Measurements from ENCODE around the gene CNTROB. TPM values are rescaled to one million over a fixed set of nuclear protein-coding genes. Genes with fewer than 3 reads are reported as not detected.

The CNTROB gene
- total RNA-seq, 1 experiment from 2014 or later: 62.3 TPM

GRCh38 chr17:7961421-7961820, 29.4 kb downstream of the CNTROB start:
- no TSS peak for BruUV-seq (replicated peaks)
- Histone ChIP-seq H3K27ac (no peak overlapping the region), H3K9me3 (ENCODE audit: insufficient read depth, low read depth) (no peaks in the 10 kb centered on the region), H2AFZ (no peak overlapping the region), H3K9me2 (ENCODE audit: insufficient read depth) (no peaks in the 10 kb centered on the region), H3K4me2 (no peak overlapping the region), H3K36me3 (ENCODE audit: low read depth) (no peaks in the 10 kb centered on the region), H3K4me1 (replicated peaks; ENCODE audit: insufficient read depth) (peaks cover 5% of the 10 kb centered on the region; the same call in 1 of the 2 replicates), H3K27me3 (ENCODE audit: insufficient read depth, low read depth) (no peaks in the 10 kb centered on the region), H3K79me2 (ENCODE audit: low read depth) (no peaks in the 10 kb centered on the region), H3F3A (ENCODE audit: insufficient read depth, low read depth) (no peaks in the 10 kb centered on the region), H4K20me1 (ENCODE audit: insufficient read depth) (no peaks in the 10 kb centered on the region), H3K4me3 (no peak overlapping the region)
- CTCF ChIA-PET: no interaction called here
- POLR2A ChIA-PET (ENCODE audit: unreplicated experiment): no interaction called here
- no peak for DNase-seq
- TF ChIP-seq EZH2 (IDR thresholded peaks at IDR 0.05; ENCODE audit: low read depth): no peak
- TF ChIP-seq, protein P1, sequence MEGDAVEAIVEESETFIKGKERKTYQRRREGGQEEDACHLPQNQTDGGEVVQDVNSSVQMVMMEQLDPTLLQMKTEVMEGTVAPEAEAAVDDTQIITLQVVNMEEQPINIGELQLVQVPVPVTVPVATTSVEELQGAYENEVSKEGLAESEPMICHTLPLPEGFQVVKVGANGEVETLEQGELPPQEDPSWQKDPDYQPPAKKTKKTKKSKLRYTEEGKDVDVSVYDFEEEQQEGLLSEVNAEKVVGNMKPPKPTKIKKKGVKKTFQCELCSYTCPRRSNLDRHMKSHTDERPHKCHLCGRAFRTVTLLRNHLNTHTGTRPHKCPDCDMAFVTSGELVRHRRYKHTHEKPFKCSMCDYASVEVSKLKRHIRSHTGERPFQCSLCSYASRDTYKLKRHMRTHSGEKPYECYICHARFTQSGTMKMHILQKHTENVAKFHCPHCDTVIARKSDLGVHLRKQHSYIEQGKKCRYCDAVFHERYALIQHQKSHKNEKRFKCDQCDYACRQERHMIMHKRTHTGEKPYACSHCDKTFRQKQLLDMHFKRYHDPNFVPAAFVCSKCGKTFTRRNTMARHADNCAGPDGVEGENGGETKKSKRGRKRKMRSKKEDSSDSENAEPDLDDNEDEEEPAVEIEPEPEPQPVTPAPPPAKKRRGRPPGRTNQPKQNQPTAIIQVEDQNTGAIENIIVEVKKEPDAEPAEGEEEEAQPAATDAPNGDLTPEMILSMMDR (conservative IDR thresholded peaks at IDR 0.05): no peak
- intact Hi-C loops (cut with micrococcal nuclease; ENCODE audit: unreplicated experiment): no loop called here

GRCh38 chr17:7967751-7968150, 35.7 kb downstream of the CNTROB start:
- BruUV-seq (replicated peaks): no TSS peak
- POLR2A ChIA-PET (ENCODE audit: unreplicated experiment): no interaction called here

DNA sequence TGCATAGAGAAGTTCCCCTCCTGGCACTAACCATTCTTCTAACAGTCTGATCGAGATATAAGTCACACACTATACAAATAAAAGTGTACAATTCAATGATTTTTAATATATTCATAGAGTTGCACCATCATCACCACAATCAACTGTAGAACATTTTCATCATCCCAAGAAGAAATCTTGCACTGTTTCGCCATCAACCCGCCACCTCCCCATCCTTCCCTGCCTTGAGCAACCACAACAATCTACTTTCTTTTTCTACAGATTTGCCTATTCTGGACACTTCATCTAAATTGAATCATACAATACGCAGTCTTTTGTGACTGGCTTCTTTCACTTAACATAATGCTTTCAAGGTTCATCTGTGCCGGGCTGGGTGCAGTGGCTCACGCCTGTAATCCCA, 37.4 kb downstream of the CNTROB start:
- no TSS peak for BruUV-seq (replicated peaks)
- Histone ChIP-seq H3K79me2 (ENCODE audit: low read depth) (no peaks in the 10 kb centered on the region), H3K4me2 (no peak overlapping the region), H3K27me3 (ENCODE audit: insufficient read depth, low read depth) (no peaks in the 10 kb centered on the region), H4K20me1 (ENCODE audit: insufficient read depth) (no peaks in the 10 kb centered on the region), H3K4me3 (no peak overlapping the region), H3F3A (ENCODE audit: insufficient read depth, low read depth) (no peaks in the 10 kb centered on the region), H3K9me2 (ENCODE audit: insufficient read depth) (no peaks in the 10 kb centered on the region), H3K36me3 (ENCODE audit: low read depth) (no peaks in the 10 kb centered on the region), H3K4me1 (replicated peaks; ENCODE audit: insufficient read depth) (no peaks in the 10 kb centered on the region), H2AFZ (no peak overlapping the region), H3K27ac (no peak overlapping the region), H3K9me3 (ENCODE audit: insufficient read depth, low read depth) (no peaks in the 10 kb centered on the region)
- ChIA-PET POLR2A (ENCODE audit: unreplicated experiment) (no interaction called here), CTCF (interaction anchor here (0.6 to 0.7 kb wide), 2 partner anchors 21 to 64 kb away, joined by 6 to 16 read pairs; no protein-coding TSS in a partner anchor)
- DNase-seq: no peak
- intact Hi-C loops (cut with micrococcal nuclease; ENCODE audit: unreplicated experiment): no loop called here
- TF ChIP-seq, protein P1 (conservative IDR thresholded peaks at IDR 0.05): no peak
- no peak for TF ChIP-seq EZH2 (IDR thresholded peaks at IDR 0.05; ENCODE audit: low read depth)

More at GRCh38 chr17:7967751-7968150, 35.7 kb downstream of the CNTROB start:
- CTCF ChIA-PET: no interaction called here
- Histone ChIP-seq H3K4me2 (no peak overlapping the region), H3K4me3 (no peak overlapping the region), H3K4me1 (replicated peaks; ENCODE audit: insufficient read depth) (no peaks in the 10 kb centered on the region), H3F3A (ENCODE audit: insufficient read depth, low read depth) (no peaks in the 10 kb centered on the region), H3K27ac (no peak overlapping the region), H2AFZ (no peak overlapping the region), H3K79me2 (ENCODE audit: low read depth) (no peaks in the 10 kb centered on the region), H3K36me3 (ENCODE audit: low read depth) (no peaks in the 10 kb centered on the region), H3K27me3 (ENCODE audit: insufficient read depth, low read depth) (no peaks in the 10 kb centered on the region), H3K9me3 (ENCODE audit: insufficient read depth, low read depth) (no peaks in the 10 kb centered on the region), H4K20me1 (ENCODE audit: insufficient read depth) (no peaks in the 10 kb centered on the region), H3K9me2 (ENCODE audit: insufficient read depth) (no peaks in the 10 kb centered on the region)
- intact Hi-C loops (cut with micrococcal nuclease; ENCODE audit: unreplicated experiment): no loop called here
- DNase-seq: no peak
- TF ChIP-seq EZH2 (IDR thresholded peaks at IDR 0.05; ENCODE audit: low read depth): no peak
- TF ChIP-seq, protein P1 (conservative IDR thresholded peaks at IDR 0.05): no peak
